Endothelial cell of umbilical vein (primary cell): ENCODE measurements around the gene ADAT3.

ENCODE experiments used
- JUN ChIP-seq: IDR thresholded peaks from 2 replicates; pipeline ENCODE4 v1.6.1; 2011; ENCODE audit warnings: borderline replicate concordance, low read depth; ENCODE audit not compliant: insufficient read length, insufficient read depth
- POLR2AphosphoS5 ChIP-seq: IDR thresholded peaks from 2 replicates; pipeline ENCODE4 v1.6.1; 2012; ENCODE audit warnings: low read depth, mild to moderate bottlenecking, control low read depth, low read length, moderate library complexity; ENCODE audit not compliant: insufficient read depth
- TF ChIP-seq, protein P1 (sequence below), 2 donors: IDR thresholded peaks; 1 replicate in 1 of 2; 2 replicates in 1 of 2; pipeline ENCODE4 v1.5.1; 2011; ENCODE audit warnings: low read length in 2 of 2, mild to moderate bottlenecking in 2 of 2, moderate library complexity in 2 of 2, control low read depth in 1 of 2, inconsistent platforms in 1 of 2, low read depth in 1 of 2; ENCODE audit not compliant: insufficient read depth in 1 of 2; ENCODE audit errors: extremely low read depth in 1 of 2
- TF ChIP-seq, protein P2 (sequence below): IDR thresholded peaks from 2 replicates; pipeline ENCODE4 v1.6.1; 2011; ENCODE audit not compliant: insufficient read depth, insufficient read length

DNA sequence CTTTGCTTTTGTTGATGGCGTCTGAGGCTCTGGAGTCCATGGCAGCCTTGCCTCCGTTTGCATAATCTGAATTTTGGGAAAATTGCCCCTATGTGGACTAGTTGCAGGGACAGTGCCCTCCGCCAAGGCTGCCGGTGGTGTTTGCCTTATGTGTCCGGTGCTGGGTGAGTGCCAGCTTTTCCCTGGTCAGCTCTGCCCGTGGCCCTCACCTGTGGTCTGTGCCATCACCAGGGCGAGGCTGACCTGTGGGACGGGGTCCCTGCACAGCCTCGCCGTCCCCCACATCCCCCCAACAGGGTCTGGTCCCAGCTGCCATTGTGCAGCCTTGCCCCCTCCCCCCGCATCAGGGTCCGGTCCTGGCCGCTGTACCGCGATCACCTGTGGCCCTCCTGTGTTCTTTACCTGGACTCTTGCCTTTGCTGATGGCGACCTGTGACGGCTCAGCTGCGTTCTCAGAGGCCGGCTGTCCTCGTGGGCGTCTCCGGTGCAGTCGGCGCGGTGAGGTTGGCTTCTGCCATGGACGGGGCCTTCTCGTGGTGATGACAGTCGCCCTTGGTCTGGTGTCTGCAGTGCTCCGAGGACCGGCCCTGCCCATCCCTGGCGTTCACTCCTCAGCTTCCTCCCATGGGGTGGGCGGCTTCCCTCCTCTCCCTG is 48.4 kb downstream of the ADAT3 start:
- TF ChIP-seq, protein P1, sequence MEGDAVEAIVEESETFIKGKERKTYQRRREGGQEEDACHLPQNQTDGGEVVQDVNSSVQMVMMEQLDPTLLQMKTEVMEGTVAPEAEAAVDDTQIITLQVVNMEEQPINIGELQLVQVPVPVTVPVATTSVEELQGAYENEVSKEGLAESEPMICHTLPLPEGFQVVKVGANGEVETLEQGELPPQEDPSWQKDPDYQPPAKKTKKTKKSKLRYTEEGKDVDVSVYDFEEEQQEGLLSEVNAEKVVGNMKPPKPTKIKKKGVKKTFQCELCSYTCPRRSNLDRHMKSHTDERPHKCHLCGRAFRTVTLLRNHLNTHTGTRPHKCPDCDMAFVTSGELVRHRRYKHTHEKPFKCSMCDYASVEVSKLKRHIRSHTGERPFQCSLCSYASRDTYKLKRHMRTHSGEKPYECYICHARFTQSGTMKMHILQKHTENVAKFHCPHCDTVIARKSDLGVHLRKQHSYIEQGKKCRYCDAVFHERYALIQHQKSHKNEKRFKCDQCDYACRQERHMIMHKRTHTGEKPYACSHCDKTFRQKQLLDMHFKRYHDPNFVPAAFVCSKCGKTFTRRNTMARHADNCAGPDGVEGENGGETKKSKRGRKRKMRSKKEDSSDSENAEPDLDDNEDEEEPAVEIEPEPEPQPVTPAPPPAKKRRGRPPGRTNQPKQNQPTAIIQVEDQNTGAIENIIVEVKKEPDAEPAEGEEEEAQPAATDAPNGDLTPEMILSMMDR (IDR thresholded peaks at IDR 0.05; ENCODE audit: extremely low read depth in 1 of 2, insufficient read depth in 1 of 2, low read depth in 1 of 2, low read length in 2 of 2), result no peak
- TF ChIP-seq, protein P2, sequence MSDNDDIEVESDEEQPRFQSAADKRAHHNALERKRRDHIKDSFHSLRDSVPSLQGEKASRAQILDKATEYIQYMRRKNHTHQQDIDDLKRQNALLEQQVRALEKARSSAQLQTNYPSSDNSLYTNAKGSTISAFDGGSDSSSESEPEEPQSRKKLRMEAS, result no peak
- no peak for TF ChIP-seq POLR2AphosphoS5
- TF ChIP-seq JUN, result no peak
